Nephron (organoid): ENCODE results near the gene UHRF1.
A peak's percentile ranks its signal among the peaks of the same experiment; 100 is the strongest.

Experiments
- H3K27ac Mint-ChIP-seq, 3 experiments: 2 replicates each; pipeline ENCODE4 v1.8.0; 2020; ENCODE audit warnings: mixed read lengths in 3 of 3, mild to moderate bottlenecking in 2 of 3, moderate library complexity in 1 of 3
- H3K27me3 Mint-ChIP-seq: 2 replicates; pipeline ENCODE4 v1.8.0; 2021; ENCODE audit warnings: low read depth, mild to moderate bottlenecking, moderate library complexity, mixed read lengths
- H3K36me3 Mint-ChIP-seq: 2 replicates; pipeline ENCODE4 v1.8.0; 2020; ENCODE audit warnings: low read depth, mixed read lengths
- H3K4me1 Mint-ChIP-seq: 2 replicates; pipeline ENCODE4 v1.8.0; 2020; ENCODE audit warnings: mixed read lengths
- H3K4me3 Mint-ChIP-seq, 3 experiments: 2 replicates each; pipeline ENCODE4 v1.8.0; 2020; ENCODE audit warnings: mild to moderate bottlenecking in 3 of 3, mixed read lengths in 3 of 3, moderate library complexity in 2 of 3
- H3K9me3 Mint-ChIP-seq: 2 replicates; pipeline ENCODE4 v1.8.0; 2020; ENCODE audit warnings: mixed read lengths
- CTCF ChIP-seq, 3 experiments: fragments of 200-600 bp; sonication (generic); IDR thresholded peaks; one replicate each; pipeline ENCODE4 v1.5.0; 2021; ENCODE audit warnings: antibody characterized with exemption in 3 of 3; ENCODE audit not compliant: unreplicated experiment in 3 of 3

The UHRF1 gene

GRCh38 chr19:4987692-4988370 lies 78.5 kb downstream of the UHRF1 start:
- H3K27me3 Mint-ChIP-seq = no peaks in the 10 kb centered on the region
- H3K9me3 Mint-ChIP-seq = peaks cover 2% of the 10 kb centered on the region
- H3K27ac Mint-ChIP-seq = peak overlapping the region; percentile 4 to 61 (median 24)
- no peak for TF ChIP-seq CTCF (IDR thresholded peaks at IDR 0.05; ENCODE audit: unreplicated experiment in 3 of 3)
- peaks cover 15% of the 10 kb centered on the region for H3K36me3 Mint-ChIP-seq
- peaks cover 60% of the 10 kb centered on the region for H3K4me1 Mint-ChIP-seq
- H3K4me3 Mint-ChIP-seq = peak overlapping the region; percentile 25 to 58 (median 28)

GRCh38 chr19:4988770-4989251 lies 79.5 kb downstream of the UHRF1 start:
- TF ChIP-seq CTCF (IDR thresholded peaks at IDR 0.05; ENCODE audit: unreplicated experiment in 3 of 3) = no peak
- Mint-ChIP-seq H3K27me3 (no peaks in the 10 kb centered on the region), H3K27ac (peak overlapping the region; percentile 16 to 61 (median 17)), H3K4me1 (peaks cover 55% of the 10 kb centered on the region), H3K9me3 (peaks cover 2% of the 10 kb centered on the region), H3K4me3 (no peak overlapping the region), H3K36me3 (peaks cover 22% of the 10 kb centered on the region)

- Mint-ChIP-seq H3K27me3 (no peaks in the 10 kb centered on the region), H3K9me3 (peaks cover 2% of the 10 kb centered on the region), H3K4me1 (peaks cover 44% of the 10 kb centered on the region), H3K36me3 (peaks cover 31% of the 10 kb centered on the region), H3K27ac (no peak overlapping the region), H3K4me3 (no peak overlapping the region)
- TF ChIP-seq CTCF (IDR thresholded peaks at IDR 0.05; ENCODE audit: unreplicated experiment in 3 of 3) = no peak
These were observed 81.0 kb downstream of the UHRF1 start for GRCh38 chr19:4990306-4990705.

- Mint-ChIP-seq H3K27ac (no peak overlapping the region), H3K36me3 (peaks cover 39% of the 10 kb centered on the region), H3K4me3 (no peak overlapping the region), H3K4me1 (peaks cover 32% of the 10 kb centered on the region), H3K27me3 (no peaks in the 10 kb centered on the region), H3K9me3 (peaks cover 2% of the 10 kb centered on the region)
- no peak for TF ChIP-seq CTCF (IDR thresholded peaks at IDR 0.05; ENCODE audit: unreplicated experiment in 3 of 3)
These were observed 82.2 kb downstream of the UHRF1 start for GRCh38 chr19:4991538-4991937.

- no peak overlapping the region for H3K27ac Mint-ChIP-seq
- TF ChIP-seq CTCF (IDR thresholded peaks at IDR 0.05; ENCODE audit: unreplicated experiment in 3 of 3) = no peak
- peaks cover 26% of the 10 kb centered on the region for H3K4me1 Mint-ChIP-seq
- peaks cover 2% of the 10 kb centered on the region for H3K9me3 Mint-ChIP-seq
- H3K36me3 Mint-ChIP-seq = peaks cover 45% of the 10 kb centered on the region
- no peaks in the 10 kb centered on the region for H3K27me3 Mint-ChIP-seq
- no peak overlapping the region for H3K4me3 Mint-ChIP-seq
These were observed 82.8 kb downstream of the UHRF1 start for GRCh38 chr19:4991996-4992698.
